A549 (cell line): Measurements from ENCODE around the gene NANOS2.

Experiments used
- CBX2 ChIP-seq: fragments of 200-600 bp; sonication (generic); IDR thresholded peaks from 2 replicates; pipeline ENCODE4 v1.6.1; 2016; ENCODE audit warnings: low read depth, mild to moderate bottlenecking, borderline replicate concordance
- CEBPB ChIP-seq, 2 experiments: fragments of >200 bp in 1 of 2; sonication (Bioruptor Twin) in 1 of 2; formaldehyde crosslinking in 1 of 2; IDR thresholded peaks; 2 replicates each; pipeline ENCODE4 v1.6.1; 2012 to 2016
- CHD4 ChIP-seq: fragments of 200-600 bp; sonication (generic); IDR thresholded peaks from 2 replicates; pipeline ENCODE4 v1.6.1; 2016; ENCODE audit warnings: antibody characterized with exemption, mild to moderate bottlenecking, borderline replicate concordance
- EP300 ChIP-seq, 2 experiments: fragments of >200 bp; sonication (Bioruptor Twin); formaldehyde crosslinking; IDR thresholded peaks; 2 replicates in 1 of 2; 3 replicates in 1 of 2; pipeline ENCODE4 v1.6.1; 2016 to 2017
- ESRRA ChIP-seq: fragments of 150-350 bp; IDR thresholded peaks from 2 replicates; pipeline ENCODE4 v1.6.1; 2014; ENCODE audit warnings: mild to moderate bottlenecking, low read length, borderline replicate concordance
- JUN ChIP-seq, 2 experiments: fragments of >200 bp; sonication (Bioruptor Twin); formaldehyde crosslinking; IDR thresholded peaks; 2 replicates in 1 of 2; 3 replicates in 1 of 2; pipeline ENCODE4 v1.6.1; 2016 to 2017
- JUNB ChIP-seq: fragments of >200 bp; sonication (Bioruptor Twin); formaldehyde crosslinking; IDR thresholded peaks from 2 replicates; pipeline ENCODE4 v1.6.1; 2016
- NR3C1 ChIP-seq: fragments of >200 bp; sonication (Bioruptor Twin); formaldehyde crosslinking; IDR thresholded peaks from 3 replicates; pipeline ENCODE4 v1.6.1; 2017
- POLR2A ChIP-seq: IDR thresholded peaks from 2 replicates; pipeline ENCODE4 v1.6.1; 2012; ENCODE audit warnings: mild to moderate bottlenecking, low read length
- POLR2AphosphoS2 ChIP-seq: conservative IDR thresholded peaks from 2 replicates; pipeline ENCODE4 v1.6.1; 2012; ENCODE audit warnings: low read length, improper control_type of control experiment, inconsistent platforms
- RFX5 ChIP-seq: fragments of 450-650 bp; IDR thresholded peaks from 2 replicates; pipeline ENCODE4 v1.7.1; 2014; ENCODE audit warnings: antibody characterized with exemption, mild to moderate bottlenecking, moderate library complexity
- TF ChIP-seq, protein P1 (sequence below): fragments of >200 bp; sonication (Bioruptor Twin); formaldehyde crosslinking; IDR thresholded peaks from 3 replicates; pipeline ENCODE4 v1.5.1; 2016
- TF ChIP-seq, protein P2 (sequence below): fragments of 200-600 bp; sonication (generic); IDR thresholded peaks from 2 replicates; pipeline ENCODE4 v1.6.1; 2016; ENCODE audit warnings: antibody characterized with exemption, mild to moderate bottlenecking, moderate library complexity
- TF ChIP-seq, protein P3 (sequence below): fragments of 450-650 bp; IDR thresholded peaks from 2 replicates; pipeline ENCODE4 v1.6.1; 2014; ENCODE audit warnings: antibody characterized with exemption

DNA sequence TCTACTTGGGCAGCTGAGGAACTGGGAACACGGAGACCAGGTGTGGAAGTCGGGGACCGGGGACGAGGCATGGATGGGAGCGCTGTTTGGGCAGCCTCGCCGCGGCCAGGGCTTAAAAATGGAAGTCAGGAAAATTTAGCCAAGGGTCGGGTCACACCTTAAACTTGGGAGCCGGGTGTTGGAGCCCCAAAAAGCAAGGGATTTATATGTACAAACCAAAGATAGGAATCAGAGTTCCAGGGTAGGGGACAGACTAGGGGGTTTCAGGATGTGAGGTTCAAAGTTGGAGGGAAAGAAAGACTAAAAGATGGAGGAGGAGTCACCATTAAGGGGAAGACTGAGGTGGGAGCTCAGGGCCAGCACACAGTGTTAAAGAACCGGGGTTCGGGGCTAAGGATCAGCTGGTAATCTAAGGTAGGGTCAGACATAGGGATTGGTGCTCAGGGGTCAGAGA is 49.9 kb downstream of the NANOS2 start:
- TF ChIP-seq, protein P1, sequence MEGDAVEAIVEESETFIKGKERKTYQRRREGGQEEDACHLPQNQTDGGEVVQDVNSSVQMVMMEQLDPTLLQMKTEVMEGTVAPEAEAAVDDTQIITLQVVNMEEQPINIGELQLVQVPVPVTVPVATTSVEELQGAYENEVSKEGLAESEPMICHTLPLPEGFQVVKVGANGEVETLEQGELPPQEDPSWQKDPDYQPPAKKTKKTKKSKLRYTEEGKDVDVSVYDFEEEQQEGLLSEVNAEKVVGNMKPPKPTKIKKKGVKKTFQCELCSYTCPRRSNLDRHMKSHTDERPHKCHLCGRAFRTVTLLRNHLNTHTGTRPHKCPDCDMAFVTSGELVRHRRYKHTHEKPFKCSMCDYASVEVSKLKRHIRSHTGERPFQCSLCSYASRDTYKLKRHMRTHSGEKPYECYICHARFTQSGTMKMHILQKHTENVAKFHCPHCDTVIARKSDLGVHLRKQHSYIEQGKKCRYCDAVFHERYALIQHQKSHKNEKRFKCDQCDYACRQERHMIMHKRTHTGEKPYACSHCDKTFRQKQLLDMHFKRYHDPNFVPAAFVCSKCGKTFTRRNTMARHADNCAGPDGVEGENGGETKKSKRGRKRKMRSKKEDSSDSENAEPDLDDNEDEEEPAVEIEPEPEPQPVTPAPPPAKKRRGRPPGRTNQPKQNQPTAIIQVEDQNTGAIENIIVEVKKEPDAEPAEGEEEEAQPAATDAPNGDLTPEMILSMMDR = no peak
- no peak for TF ChIP-seq RFX5
- TF ChIP-seq POLR2A = no peak
- no peak for TF ChIP-seq ESRRA
- no peak for TF ChIP-seq EP300 (IDR thresholded peaks at IDR 0.05)
- no peak for TF ChIP-seq POLR2AphosphoS2
- TF ChIP-seq JUN (IDR thresholded peaks at IDR 0.05) = no peak
- no peak for TF ChIP-seq NR3C1
- TF ChIP-seq CBX2 = no peak
- TF ChIP-seq, protein P2, sequence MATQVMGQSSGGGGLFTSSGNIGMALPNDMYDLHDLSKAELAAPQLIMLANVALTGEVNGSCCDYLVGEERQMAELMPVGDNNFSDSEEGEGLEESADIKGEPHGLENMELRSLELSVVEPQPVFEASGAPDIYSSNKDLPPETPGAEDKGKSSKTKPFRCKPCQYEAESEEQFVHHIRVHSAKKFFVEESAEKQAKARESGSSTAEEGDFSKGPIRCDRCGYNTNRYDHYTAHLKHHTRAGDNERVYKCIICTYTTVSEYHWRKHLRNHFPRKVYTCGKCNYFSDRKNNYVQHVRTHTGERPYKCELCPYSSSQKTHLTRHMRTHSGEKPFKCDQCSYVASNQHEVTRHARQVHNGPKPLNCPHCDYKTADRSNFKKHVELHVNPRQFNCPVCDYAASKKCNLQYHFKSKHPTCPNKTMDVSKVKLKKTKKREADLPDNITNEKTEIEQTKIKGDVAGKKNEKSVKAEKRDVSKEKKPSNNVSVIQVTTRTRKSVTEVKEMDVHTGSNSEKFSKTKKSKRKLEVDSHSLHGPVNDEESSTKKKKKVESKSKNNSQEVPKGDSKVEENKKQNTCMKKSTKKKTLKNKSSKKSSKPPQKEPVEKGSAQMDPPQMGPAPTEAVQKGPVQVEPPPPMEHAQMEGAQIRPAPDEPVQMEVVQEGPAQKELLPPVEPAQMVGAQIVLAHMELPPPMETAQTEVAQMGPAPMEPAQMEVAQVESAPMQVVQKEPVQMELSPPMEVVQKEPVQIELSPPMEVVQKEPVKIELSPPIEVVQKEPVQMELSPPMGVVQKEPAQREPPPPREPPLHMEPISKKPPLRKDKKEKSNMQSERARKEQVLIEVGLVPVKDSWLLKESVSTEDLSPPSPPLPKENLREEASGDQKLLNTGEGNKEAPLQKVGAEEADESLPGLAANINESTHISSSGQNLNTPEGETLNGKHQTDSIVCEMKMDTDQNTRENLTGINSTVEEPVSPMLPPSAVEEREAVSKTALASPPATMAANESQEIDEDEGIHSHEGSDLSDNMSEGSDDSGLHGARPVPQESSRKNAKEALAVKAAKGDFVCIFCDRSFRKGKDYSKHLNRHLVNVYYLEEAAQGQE = no peak
- no peak for TF ChIP-seq CEBPB (IDR thresholded peaks at IDR 0.05)
- no peak for TF ChIP-seq CHD4
- TF ChIP-seq, protein P3, sequence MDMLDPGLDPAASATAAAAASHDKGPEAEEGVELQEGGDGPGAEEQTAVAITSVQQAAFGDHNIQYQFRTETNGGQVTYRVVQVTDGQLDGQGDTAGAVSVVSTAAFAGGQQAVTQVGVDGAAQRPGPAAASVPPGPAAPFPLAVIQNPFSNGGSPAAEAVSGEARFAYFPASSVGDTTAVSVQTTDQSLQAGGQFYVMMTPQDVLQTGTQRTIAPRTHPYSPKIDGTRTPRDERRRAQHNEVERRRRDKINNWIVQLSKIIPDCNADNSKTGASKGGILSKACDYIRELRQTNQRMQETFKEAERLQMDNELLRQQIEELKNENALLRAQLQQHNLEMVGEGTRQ = no peak
- TF ChIP-seq JUNB = no peak
